Astrocyte of the spinal cord (primary cell): ENCODE data around the gene DPP6.

Source experiments
- DNase-seq: peaks from one replicate; pipeline ENCODE4 v3.0.0; 2011; ENCODE audit warnings: low read depth, low spot score
- H3K4me3 ChIP-seq: 2 replicates; pipeline ENCODE4 v1.5.1; 2011; ENCODE audit warnings: low read depth, mild to moderate bottlenecking, low read length, moderate library complexity
- in situ Hi-C: cut with HindIII; loops from 2 replicates; pipeline ENCODE4 v1.10.0; 2017; ENCODE audit warnings: low sequenced_read_pairs
- TF ChIP-seq, protein P1 (sequence below): IDR thresholded peaks from 2 replicates; pipeline ENCODE4 v1.5.1; 2012; ENCODE audit warnings: low read depth, mild to moderate bottlenecking, low read length, inconsistent platforms

Gene DPP6

DNA sequence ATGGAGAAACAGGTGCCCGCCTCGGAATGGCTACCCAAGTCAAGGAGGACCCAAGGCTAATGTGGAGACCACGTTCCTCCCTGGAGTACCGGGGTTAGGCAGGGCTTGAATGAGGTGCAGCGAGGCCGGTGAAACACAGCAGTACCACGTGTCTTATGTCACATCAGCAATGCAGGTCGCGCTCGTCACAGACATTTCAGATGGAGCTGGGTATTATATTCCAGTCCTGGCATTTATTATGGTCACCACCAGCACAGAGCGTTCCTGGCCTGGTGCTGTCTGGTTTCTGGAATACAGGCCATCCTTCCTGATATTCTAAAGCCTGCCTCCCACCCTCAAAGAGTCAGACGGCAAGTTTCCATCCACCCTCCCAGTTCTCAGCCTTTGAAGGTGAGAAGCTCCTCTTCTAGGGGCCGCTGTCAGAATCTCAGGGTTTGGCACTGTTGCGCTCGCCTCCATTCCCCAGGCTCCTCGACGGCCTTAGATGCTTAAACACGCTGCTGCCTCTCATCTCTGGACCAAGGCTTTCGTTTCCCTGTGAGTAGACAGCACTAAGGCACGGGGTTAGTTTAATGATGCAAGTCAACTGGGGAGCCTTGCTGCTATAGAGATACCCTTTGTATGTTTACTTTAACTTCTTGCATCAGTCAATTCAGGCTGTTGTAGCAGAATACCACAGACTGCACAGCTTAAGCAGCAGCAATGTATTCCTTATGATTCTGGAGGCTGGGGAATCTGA is 377.6 kb downstream of the DPP6 start:
- in situ Hi-C loops: no loop called here
- TF ChIP-seq, protein P1, sequence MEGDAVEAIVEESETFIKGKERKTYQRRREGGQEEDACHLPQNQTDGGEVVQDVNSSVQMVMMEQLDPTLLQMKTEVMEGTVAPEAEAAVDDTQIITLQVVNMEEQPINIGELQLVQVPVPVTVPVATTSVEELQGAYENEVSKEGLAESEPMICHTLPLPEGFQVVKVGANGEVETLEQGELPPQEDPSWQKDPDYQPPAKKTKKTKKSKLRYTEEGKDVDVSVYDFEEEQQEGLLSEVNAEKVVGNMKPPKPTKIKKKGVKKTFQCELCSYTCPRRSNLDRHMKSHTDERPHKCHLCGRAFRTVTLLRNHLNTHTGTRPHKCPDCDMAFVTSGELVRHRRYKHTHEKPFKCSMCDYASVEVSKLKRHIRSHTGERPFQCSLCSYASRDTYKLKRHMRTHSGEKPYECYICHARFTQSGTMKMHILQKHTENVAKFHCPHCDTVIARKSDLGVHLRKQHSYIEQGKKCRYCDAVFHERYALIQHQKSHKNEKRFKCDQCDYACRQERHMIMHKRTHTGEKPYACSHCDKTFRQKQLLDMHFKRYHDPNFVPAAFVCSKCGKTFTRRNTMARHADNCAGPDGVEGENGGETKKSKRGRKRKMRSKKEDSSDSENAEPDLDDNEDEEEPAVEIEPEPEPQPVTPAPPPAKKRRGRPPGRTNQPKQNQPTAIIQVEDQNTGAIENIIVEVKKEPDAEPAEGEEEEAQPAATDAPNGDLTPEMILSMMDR: no peak
- DNase-seq: no peak
- no peak overlapping the region for H3K4me3 ChIP-seq

DNA sequence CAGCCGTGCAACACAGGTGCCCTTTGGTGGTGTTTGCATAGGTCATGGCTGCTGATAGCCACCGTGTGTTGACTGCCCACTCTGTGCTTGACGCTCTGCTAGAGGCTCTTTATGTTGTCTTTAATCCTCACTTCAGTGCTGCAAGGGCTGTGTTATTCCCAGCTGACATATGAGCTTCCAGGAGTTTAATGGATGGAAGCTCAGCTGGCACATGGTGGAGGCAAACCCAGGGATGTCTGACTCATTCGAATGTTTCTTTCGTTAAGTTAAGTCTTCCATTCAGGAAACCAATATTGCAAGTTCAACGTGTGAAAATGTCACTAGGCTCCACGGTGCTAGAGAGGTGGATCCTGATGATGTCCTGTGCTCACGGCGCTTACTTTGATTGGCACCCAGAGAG is 378.4 kb downstream of the DPP6 start:
- TF ChIP-seq, protein P1: no peak
- no peak for DNase-seq
- in situ Hi-C loops: no loop called here
- H3K4me3 ChIP-seq: no peak overlapping the region

DNA sequence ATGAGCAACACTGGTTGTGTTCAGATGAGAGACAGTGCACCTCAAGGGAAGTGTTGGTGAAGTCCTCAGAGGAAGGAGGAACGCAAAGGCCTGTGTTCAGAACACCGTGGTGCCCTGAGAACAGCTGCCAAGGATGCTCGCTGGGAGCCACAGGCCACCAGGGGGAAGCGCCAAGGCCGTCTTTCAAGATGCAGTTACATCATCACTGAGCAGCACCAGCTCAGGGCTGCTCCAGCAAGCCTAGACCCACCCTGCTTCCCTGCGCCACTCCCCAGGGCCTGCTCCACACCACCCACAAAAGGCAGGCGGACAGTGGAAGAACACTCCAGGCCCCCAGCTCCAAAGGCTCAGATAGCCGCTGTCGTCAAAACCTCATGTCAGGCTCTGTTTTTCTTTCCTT is 378.8 kb downstream of the DPP6 start:
- TF ChIP-seq, protein P1: no peak
- no peak for DNase-seq
- H3K4me3 ChIP-seq: no peak overlapping the region
- in situ Hi-C loops: no loop called here

GRCh38 chr7:154433632-154434598 is 381.7 kb downstream of the DPP6 start:
- DNase-seq: no peak
- H3K4me3 ChIP-seq: no peak overlapping the region
- in situ Hi-C loops: no loop called here
- TF ChIP-seq, protein P1: no peak

- no peak for DNase-seq
- in situ Hi-C loops: no loop called here
- TF ChIP-seq, protein P1: no peak
- H3K4me3 ChIP-seq: no peak overlapping the region
Measured at GRCh38 chr7:154436560-154436959, 384.4 kb downstream of the DPP6 start.

GRCh38 chr7:154437234-154437633 is 385.0 kb downstream of the DPP6 start:
- H3K4me3 ChIP-seq: no peak overlapping the region
- in situ Hi-C loops: no loop called here
- no peak for DNase-seq
- TF ChIP-seq, protein P1: no peak
